Ishikawa (cell line): ENCODE data around the gene ARHGEF1.

Source experiments
- CEBPB ChIP-seq: IDR thresholded peaks from 2 replicates; pipeline ENCODE4 v1.6.1; 2012
- EGR1 ChIP-seq: IDR thresholded peaks from 2 replicates; pipeline ENCODE4 v1.6.1; 2012
- EP300 ChIP-seq: IDR thresholded peaks from 2 replicates; pipeline ENCODE4 v1.6.1; 2012; ENCODE audit warnings: borderline replicate concordance
- FOXM1 ChIP-seq: IDR thresholded peaks from 2 replicates; pipeline ENCODE4 v1.6.1; 2012; ENCODE audit warnings: low read depth, borderline replicate concordance
- MAX ChIP-seq: IDR thresholded peaks from 2 replicates; pipeline ENCODE4 v1.6.1; 2012
- NFIC ChIP-seq: IDR thresholded peaks from 2 replicates; pipeline ENCODE4 v1.6.1; 2012
- RAD21 ChIP-seq: IDR thresholded peaks from 2 replicates; pipeline ENCODE4 v1.6.1; 2012; ENCODE audit warnings: low read depth
- TCF12 ChIP-seq: IDR thresholded peaks from 2 replicates; pipeline ENCODE4 v1.6.1; 2012; ENCODE audit warnings: low read depth
- TEAD4 ChIP-seq: IDR thresholded peaks from 2 replicates; pipeline ENCODE4 v1.6.1; 2012
- USF1 ChIP-seq: IDR thresholded peaks from 2 replicates; pipeline ENCODE4 v1.6.1; 2012
- YY1 ChIP-seq: IDR thresholded peaks from 2 replicates; pipeline ENCODE4 v1.6.1; 2012; ENCODE audit warnings: low read depth
- ZBTB7A ChIP-seq: IDR thresholded peaks from 2 replicates; pipeline ENCODE4 v1.6.1; 2012; ENCODE audit warnings: low read depth
- TF ChIP-seq, protein P1 (sequence below): IDR thresholded peaks from 2 replicates; pipeline ENCODE4 v1.6.1; 2012; ENCODE audit warnings: low read depth, mild to moderate bottlenecking

Gene ARHGEF1

GRCh38 chr19:41921577-41922576 lies 38.9 kb downstream of the ARHGEF1 start:
- no peak for TF ChIP-seq YY1
- no peak for TF ChIP-seq FOXM1
- TF ChIP-seq TEAD4 = no peak
- TF ChIP-seq MAX = no peak
- TF ChIP-seq EGR1 = no peak

DNA sequence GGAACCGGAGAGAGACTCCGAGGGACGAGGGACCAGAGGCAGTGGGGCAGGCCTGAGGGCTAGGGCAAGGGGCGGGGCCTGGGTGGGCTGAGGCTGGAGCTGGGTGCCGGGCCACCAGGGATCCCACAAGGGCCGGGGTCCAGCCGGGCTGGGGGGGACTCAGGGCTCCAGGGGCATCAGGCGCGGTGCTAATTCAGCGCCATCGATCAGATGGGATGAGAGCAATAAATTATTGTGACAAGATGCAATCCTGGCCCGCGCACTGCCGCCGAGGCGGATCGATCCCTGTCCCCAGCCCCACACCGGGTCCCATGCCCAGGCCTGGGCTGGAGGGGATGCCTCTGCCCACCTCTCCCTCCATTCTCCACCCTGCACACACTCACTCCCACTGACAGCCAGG lies 39.6 kb downstream of the ARHGEF1 start:
- no peak for TF ChIP-seq FOXM1
- TF ChIP-seq ZBTB7A = no peak
- TF ChIP-seq CEBPB = no peak
- no peak for TF ChIP-seq TCF12
- TF ChIP-seq, protein P1, sequence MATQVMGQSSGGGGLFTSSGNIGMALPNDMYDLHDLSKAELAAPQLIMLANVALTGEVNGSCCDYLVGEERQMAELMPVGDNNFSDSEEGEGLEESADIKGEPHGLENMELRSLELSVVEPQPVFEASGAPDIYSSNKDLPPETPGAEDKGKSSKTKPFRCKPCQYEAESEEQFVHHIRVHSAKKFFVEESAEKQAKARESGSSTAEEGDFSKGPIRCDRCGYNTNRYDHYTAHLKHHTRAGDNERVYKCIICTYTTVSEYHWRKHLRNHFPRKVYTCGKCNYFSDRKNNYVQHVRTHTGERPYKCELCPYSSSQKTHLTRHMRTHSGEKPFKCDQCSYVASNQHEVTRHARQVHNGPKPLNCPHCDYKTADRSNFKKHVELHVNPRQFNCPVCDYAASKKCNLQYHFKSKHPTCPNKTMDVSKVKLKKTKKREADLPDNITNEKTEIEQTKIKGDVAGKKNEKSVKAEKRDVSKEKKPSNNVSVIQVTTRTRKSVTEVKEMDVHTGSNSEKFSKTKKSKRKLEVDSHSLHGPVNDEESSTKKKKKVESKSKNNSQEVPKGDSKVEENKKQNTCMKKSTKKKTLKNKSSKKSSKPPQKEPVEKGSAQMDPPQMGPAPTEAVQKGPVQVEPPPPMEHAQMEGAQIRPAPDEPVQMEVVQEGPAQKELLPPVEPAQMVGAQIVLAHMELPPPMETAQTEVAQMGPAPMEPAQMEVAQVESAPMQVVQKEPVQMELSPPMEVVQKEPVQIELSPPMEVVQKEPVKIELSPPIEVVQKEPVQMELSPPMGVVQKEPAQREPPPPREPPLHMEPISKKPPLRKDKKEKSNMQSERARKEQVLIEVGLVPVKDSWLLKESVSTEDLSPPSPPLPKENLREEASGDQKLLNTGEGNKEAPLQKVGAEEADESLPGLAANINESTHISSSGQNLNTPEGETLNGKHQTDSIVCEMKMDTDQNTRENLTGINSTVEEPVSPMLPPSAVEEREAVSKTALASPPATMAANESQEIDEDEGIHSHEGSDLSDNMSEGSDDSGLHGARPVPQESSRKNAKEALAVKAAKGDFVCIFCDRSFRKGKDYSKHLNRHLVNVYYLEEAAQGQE = no peak
- no peak for TF ChIP-seq RAD21

- no peak for TF ChIP-seq TEAD4
- TF ChIP-seq FOXM1 = no peak
These were observed 40.2 kb downstream of the ARHGEF1 start for GRCh38 chr19:41923045-41923788.

DNA sequence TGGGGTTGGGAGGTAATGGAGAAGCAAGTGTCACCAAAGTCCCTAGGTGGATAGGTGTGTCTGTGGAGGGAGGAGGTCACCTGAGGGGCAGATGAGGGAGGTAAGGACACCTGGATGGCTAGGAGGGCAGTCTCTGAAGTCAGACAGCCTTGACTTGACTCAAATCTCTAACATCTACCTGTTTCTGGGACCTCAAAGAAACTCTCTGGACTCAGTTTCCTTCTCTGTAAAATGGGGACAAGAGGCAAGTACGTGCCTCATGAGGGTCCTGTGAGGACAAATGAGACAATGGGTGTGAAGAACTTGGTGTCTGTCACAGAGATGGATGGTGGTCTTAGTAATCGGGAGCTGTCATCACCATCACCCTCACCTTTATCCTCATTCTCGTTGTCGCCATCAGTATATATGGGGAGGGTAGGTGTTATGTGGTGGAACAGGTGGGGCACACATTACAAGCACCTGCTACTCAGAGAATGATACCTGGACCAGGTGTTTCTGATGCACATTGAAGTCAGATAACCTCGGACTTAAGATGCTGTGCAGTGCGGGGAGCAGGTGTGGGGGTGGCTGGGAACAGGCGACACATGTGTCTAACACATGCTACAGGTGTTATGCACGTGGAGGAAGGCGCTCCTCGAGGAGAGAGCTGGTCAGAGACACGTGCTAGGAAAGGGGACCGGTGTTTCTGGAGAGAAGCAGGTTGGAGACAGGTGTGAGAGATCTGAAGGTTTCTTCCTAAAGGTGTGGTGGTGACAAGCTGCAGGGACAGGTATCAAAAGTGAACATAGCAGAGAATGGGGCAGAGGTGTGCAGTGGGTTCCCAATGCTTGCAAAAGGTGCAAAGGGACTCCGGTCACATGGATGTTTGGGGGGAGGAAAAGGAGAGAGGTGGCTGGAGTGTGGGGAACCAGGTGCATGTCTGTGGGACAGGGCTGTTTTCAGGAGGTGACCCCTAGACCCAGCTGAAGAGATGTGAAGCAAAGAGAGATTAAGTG lies 41.5 kb downstream of the ARHGEF1 start:
- peak; percentile 67 for TF ChIP-seq MAX
- no peak for TF ChIP-seq FOXM1

DNA sequence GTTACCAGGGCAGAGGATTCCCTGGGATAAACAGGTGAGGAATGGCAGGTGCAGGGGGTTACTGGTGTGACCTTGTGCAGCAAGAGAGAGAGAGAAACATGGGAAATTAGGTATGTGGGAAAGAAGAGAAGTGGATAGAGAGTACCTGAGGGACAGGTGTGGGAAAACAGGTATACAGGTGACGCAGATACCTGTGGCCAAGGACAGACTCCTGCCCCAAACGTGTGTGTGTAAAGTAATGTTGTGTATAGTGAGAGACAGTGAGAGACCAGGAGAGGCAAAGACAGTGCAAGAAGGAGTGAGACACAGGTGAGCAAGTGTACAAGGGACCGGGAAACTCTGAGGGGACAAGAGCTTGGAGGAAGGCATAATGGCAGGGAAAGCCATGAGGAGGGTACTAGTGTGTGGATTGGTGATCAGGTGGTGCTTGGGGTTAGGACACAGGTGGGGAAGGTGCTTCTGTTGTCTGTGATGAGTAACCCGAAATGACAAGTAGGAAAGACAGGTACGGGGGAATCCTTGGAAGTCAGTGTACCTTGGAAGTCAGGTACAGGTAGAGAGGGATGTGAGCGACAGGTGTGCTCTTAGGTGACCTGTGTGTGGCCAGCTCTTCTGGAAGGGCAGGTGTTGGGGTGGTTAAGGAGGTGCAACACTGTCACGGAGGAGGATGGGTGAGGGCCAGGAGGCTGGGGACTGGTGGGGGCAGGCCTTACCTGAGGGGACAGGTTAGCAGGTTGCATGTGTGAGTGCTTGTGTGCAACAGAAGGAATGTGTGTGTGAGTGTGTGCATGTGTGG lies 42.4 kb downstream of the ARHGEF1 start:
- TF ChIP-seq YY1 (no peak), TEAD4 (no peak), ZBTB7A (no peak), TCF12 (no peak), EP300 (no peak), CEBPB (no peak), NFIC (no peak), USF1 (no peak), MAX (no peak)
- TF ChIP-seq, protein P1 = no peak
